ENCODE results near the gene TMED5. TPM values are rescaled to one million over a fixed set of nuclear protein-coding genes. Genes with fewer than 3 reads are reported as not detected.
"Not testable (repeated sequence)": the region's sequence is repeated elsewhere in the genome, so short reads cannot be mapped to it uniquely, and the experiment has no call there.

Gene TMED5
- total RNA-seq, 1 experiment from 2014 or later = 40.3 TPM

DNA sequence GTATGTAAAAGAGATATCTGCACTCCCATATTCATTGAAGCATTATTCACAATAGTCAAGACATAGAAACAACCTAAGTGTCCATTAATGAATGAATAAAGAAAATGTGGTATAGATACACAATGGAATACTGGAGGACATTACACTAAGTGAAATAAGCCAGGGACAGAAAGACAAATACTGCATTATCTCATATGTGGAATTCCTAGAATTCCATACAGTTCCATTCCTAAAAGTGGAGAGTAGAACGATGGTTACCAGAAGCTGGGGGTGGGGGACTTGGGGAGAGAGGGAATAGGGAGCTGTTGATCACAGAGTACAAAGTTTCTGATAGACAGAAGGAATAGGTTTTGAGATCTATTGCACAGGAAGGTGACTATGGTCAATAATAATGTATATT lies 7.4 kb downstream of the TMED5 start:
- no peak for DNase-seq (ENCODE audit: low spot score)

DNA sequence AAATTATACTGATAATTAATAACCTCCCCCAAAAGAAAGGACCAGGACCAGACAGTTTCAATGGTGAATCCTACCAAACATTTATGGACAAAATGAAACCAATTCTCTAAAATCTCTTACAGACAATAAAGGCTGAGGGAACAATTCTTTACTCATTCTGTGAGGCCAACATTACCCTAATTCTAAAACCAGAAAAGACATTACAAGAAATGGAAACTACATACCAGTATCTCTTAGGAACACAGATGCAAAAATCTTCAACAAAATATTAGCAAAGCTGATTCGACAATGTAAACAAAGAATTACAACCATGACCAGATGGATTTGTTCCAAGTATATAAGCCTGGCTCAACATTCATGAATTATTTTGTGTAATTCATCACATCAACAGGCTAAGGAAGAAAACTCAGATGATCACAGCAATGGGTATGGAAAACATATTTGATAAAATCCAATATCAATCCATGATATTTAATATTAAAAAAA lies 8.6 kb downstream of the TMED5 start:
- DNase-seq (ENCODE audit: low spot score) = no peak

- DNase-seq (ENCODE audit: low spot score) = not testable (repeated sequence)
Observed at GRCh38 chr1:93170141-93170678, 10.0 kb downstream of the TMED5 start.

- no peak for DNase-seq (ENCODE audit: low spot score)
Observed at GRCh38 chr1:93167006-93167405, 13.2 kb downstream of the TMED5 start.

DNA sequence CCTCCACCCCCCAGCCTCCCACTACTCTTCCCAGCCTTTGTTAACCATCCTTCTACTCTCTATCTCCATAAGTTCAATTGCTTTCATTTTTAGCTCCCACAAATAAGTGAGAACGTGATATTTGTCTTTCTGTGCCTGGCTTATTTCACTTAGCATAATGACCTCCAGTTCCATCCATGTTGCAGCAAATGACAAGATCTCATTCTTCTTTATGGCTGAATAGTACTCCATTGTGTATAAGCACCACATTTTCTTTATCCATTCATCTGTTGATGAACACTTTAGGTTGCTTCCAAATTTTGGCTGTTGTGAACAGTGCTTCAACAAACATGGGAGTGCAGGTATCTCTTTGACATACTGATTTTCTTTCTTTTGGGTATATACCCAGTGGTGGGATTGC lies 14.3 kb downstream of the TMED5 start:
- not testable (repeated sequence) for DNase-seq (ENCODE audit: low spot score)

- no peak for DNase-seq (ENCODE audit: low spot score)
Observed at GRCh38 chr1:93164816-93165215, 15.4 kb downstream of the TMED5 start.

- DNase-seq (ENCODE audit: low spot score) = not testable (repeated sequence)
Observed at GRCh38 chr1:93163314-93163713, 16.9 kb downstream of the TMED5 start.

DNA sequence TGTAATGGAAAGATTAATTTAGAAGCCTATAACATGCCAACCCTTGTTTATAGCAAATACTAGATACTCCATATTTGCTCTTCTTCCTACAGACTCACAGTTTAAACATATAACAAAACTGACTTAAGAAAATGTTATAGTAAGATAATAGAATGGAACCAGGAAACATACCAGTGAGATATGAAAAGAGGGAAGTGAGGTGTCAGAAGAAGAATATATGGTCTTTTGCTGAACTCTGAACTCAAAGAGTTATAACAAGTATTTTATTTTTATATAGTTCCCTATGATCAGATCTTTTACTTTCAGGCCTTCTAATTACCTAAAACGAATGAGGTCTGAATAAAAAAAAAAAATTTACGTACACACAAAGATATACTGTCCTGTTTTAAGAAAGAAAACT lies 20.9 kb downstream of the TMED5 start:
- no peak for DNase-seq (ENCODE audit: low spot score)

DNA sequence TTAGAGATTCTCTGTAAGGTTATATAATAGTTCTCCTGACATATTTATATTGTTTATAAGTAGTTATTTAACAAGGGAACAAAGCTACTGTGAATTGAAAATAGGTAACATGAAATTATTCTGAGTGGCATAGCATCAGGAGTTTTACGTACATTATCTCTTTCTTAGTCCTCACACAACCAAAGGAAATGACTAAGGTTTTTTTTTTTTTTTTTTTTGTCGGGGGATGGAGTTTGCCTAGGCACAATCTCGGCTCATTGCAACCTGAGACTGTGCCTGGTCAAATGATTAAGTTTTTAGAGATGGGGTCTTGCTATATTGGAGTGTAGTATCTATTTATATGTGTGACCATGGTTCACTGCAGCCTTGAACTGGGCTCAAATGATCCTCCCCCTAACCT lies 24.9 kb downstream of the TMED5 start:
- DNase-seq (ENCODE audit: low spot score) = no peak

- DNase-seq (ENCODE audit: low spot score) = no peak
Observed at GRCh38 chr1:93154898-93155297, 25.3 kb downstream of the TMED5 start.

DNA sequence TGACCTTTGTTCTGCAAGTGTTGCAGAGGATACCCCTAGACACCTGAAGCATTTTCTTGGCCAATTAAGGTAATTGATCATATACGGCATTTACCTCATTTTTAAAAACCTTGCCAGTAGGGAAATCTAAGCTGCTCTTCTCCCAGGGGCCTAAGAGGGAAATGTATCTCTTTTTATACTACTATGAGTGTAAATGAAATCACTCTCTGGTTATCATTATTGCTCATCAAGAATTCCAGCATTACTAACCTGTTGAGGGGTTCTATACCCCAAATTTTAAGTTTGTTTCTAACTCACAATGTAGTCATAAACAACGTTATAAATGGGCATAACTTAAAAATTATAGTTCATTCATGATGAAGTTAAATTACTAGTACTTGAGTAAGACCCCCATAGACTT lies 27.4 kb downstream of the TMED5 start:
- no peak for DNase-seq (ENCODE audit: low spot score)

DNA sequence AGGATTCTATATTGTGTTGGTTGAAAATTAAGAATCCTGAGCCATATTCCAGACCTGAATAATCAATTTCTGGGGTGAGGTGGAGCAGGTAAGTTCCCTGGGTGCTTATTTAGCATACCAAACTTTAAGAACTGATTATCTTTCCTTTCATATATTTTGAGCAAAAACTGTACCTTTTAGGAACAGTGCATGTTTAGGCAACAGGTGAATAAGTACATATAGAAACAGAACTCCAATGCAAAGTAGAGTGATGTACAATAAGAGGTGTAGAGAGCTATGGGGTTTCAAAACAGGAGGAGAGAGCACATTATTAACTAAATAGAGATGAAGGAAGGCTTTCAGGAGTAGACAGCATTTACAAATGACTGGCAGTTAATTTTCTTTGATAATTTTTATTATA lies 28.7 kb downstream of the TMED5 start:
- DNase-seq (ENCODE audit: low spot score) = no peak

GRCh38 chr1:93150729-93151128 lies 29.5 kb downstream of the TMED5 start:
- DNase-seq (ENCODE audit: low spot score) = no peak

DNA sequence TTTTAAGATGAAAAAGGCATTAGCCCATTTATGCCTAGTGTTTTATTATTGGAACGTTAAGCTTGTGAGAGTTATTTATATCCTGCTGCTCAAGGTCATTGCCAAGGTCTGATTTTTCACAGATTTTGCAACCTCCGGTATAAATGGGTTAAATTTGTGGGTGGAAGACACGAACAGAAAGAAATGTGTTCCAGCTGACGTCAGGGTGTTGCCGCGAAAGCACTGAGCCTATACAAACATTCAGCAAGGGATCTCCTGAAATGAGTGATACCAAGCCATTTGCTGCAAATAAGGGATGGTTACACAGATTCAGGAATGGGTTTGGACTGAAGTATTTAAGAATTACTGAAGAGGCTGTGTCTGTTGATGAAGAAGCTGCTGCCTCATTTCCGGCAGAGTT lies 32.2 kb downstream of the TMED5 start:
- DNase-seq (ENCODE audit: low spot score) = no peak

DNA sequence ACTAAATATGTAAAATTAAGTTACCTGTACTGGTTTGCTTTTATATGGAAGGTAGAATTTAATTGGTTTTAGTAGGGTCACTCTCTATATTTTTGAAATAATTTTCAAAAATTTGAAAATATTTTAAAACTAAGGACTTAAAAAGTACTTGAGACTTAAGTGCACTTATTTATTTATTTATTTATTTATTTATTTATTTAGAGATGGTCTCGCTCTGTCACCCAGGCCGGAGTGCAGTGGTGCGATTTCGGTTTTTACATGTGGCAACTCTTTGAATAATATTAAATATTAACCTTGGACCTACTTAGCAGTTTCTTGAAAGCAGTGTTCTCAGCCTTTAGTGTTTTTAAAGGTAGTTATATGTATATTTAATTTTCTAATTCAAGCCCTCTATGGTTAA lies 36.4 kb downstream of the TMED5 start:
- no peak for DNase-seq (ENCODE audit: low spot score)

DNA sequence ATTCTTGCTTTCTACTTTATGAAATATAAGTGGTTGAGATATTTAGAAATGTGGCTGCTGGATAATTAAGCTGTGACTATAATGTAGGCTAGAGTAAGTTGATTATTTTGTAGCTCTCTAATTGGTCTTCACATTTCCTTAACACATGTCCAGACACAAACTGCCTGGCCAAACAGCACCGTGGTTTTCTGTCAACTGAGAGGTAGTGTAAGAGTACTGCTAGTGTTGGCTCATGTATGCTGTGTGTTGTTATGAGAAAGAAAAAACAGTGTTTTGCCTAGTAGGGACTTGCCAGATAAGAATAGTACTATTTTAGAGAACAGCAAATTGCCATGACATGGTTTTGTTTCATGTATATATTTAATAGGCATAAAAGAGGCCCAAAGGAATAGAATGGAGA lies 37.1 kb downstream of the TMED5 start:
- no peak for DNase-seq (ENCODE audit: low spot score)

GRCh38 chr1:93142161-93142560 lies 38.1 kb downstream of the TMED5 start:
- DNase-seq (ENCODE audit: low spot score) = no peak

DNA sequence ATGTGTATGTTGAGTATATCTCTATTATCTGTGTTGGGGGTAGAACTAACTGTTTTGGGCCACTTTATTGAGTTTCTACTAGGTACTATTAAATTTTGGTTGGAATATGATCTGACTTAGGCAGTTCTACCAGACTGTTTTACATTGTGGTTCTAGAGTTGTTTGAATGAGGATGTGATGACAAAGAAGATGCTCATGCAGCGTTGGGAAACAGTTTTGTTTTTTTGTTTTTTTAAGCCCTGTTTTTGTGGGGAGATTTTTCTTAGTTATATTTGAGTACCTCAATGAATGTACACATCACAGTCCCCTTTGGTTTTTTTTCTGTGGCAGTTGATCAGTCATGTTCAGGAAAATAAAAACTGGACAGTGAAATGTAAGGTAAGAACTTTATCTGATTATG lies 40.1 kb downstream of the TMED5 start:
- no peak for DNase-seq (ENCODE audit: low spot score)

GRCh38 chr1:93137604-93138292 lies 42.5 kb downstream of the TMED5 start:
- no peak for DNase-seq (ENCODE audit: low spot score)

GRCh38 chr1:93136445-93136844 lies 43.8 kb downstream of the TMED5 start:
- no peak for DNase-seq (ENCODE audit: low spot score)

DNA sequence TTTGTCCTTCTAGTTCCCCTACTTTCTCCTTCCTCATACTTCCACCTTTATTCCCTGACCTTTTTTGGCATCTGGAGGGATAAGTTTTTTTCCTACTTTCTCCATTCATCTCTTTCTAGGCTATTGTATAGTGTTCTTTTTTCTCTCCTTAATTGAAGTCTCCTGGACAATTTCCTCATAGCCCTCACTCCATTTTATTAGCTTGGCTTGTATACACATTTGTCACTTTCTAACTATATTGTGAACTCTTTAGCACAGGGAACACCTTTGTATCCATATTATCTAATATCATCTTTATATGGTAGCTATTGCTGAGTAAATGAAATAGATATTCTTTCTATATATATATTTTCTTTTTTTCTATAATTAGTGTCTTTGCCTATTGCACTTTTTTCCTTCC lies 47.6 kb downstream of the TMED5 start:
- no peak for DNase-seq (ENCODE audit: low spot score)

DNA sequence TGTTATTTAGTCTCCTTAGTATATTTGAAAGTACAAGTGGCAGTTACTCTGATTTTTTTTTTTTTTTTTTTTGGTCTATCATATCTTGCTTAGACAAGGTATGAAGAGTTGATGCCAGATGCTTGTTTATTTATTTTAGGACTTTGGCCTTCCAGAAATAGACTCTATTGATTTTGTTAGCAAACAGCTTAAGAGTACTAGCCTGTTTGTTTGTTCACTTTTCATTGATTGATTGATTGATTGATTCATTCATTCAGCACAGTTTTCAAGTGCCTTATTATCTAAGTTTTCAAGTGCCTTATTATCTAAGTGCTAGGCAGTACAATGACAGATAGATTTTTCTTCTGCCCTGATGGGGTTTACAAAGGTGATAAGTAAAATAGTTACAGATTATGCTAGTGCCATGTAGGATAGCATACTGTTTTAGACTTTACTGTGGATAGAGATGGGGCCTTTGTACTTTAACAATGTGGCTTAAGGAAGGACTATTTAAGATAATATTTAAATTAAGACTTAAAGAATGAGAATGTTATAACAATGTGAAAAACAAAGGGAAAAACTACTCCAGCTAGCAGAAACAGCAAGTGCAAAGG lies 50.6 kb downstream of the TMED5 start:
- no peak for DNase-seq (ENCODE audit: low spot score)
